Testis (tissue), 2 donors: ENCODE data around the gene WAPL.

Source experiments
- CTCF ChIP-seq, 3 experiments: fragments of 450-650 bp in 2 of 3; fragments of 200-600 bp in 1 of 3; sonication (generic) in 1 of 3; IDR thresholded peaks; one replicate each; pipeline ENCODE4 v1.5.1; 2016 to 2019; ENCODE audit warnings: antibody characterized with exemption in 3 of 3, mild to moderate bottlenecking in 2 of 3, moderate library complexity in 1 of 3
- POLR2A ChIP-seq: fragments of 450-650 bp; IDR thresholded peaks from one replicate; pipeline ENCODE4 v1.6.1; 2017; ENCODE audit warnings: antibody characterized with exemption, mild to moderate bottlenecking, moderate library complexity

GRCh38 chr10:86450806-86451603 is 70.6 kb downstream of the WAPL start:
- TF ChIP-seq POLR2A (no peak), CTCF (IDR thresholded peaks at IDR 0.05) (no peak)
